HCT116 (cell line): ENCODE data around the gene CYB5RL.

Experiments
- CBX3 ChIP-seq: IDR thresholded peaks from 2 replicates; pipeline ENCODE4 v1.6.1; 2012; ENCODE audit warnings: low read depth
- CTCF ChIP-seq, 3 experiments: fragments of 200-600 bp in 1 of 3; sonication (generic) in 1 of 3; IDR thresholded peaks in 2 of 3; conservative IDR thresholded peaks in 1 of 3; 2 replicates each; pipeline ENCODE4 v1.5.1; 2012 to 2017; ENCODE audit warnings: low read depth in 2 of 3, low read length in 2 of 3, antibody characterized with exemption in 1 of 3, borderline replicate concordance in 1 of 3, control low read depth in 1 of 3, mild to moderate bottlenecking in 1 of 3, mixed read lengths in 1 of 3, mixed run types in 1 of 3, moderate library complexity in 1 of 3; ENCODE audit not compliant: insufficient read depth in 1 of 3
- EZH2 ChIP-seq: fragments of 200-600 bp; sonication (generic); IDR thresholded peaks from 2 replicates; pipeline ENCODE4 v1.6.1; 2017; ENCODE audit warnings: antibody characterized with exemption, mixed run types
- EZH2phosphoT487 ChIP-seq: fragments of 200-600 bp; IDR thresholded peaks from 2 replicates; pipeline ENCODE4 v1.6.1; 2018; ENCODE audit warnings: antibody characterized with exemption, borderline replicate concordance
- JUND ChIP-seq: IDR thresholded peaks from 2 replicates; pipeline ENCODE4 v1.6.1; 2012
- POLR2A ChIP-seq: IDR thresholded peaks from 2 replicates; pipeline ENCODE4 v1.7.0; 2011; ENCODE audit warnings: borderline replicate concordance; ENCODE audit not compliant: insufficient read depth, insufficient read length; ENCODE audit errors: extremely low read depth
- POLR2AphosphoS5 ChIP-seq: IDR thresholded peaks from 2 replicates; pipeline ENCODE4 v1.6.1; 2011; ENCODE audit warnings: mild to moderate bottlenecking, low read depth, low read length, moderate library complexity
- RAD21 ChIP-seq: IDR thresholded peaks from 2 replicates; pipeline ENCODE4 v1.6.1; 2012; ENCODE audit warnings: low read depth, mild to moderate bottlenecking
- SIN3A ChIP-seq: IDR thresholded peaks from 2 replicates; pipeline ENCODE4 v1.6.1; 2012; ENCODE audit warnings: low read depth
- SRF ChIP-seq: IDR thresholded peaks from 2 replicates; pipeline ENCODE4 v1.6.1; 2012; ENCODE audit warnings: low read depth
- ZFX ChIP-seq: fragments of 450-650 bp; IDR thresholded peaks from 2 replicates; pipeline ENCODE4 v1.6.1; 2017
- ZNF274 ChIP-seq: fragments of 200-500 bp; sonication (Bioruptor generic); IDR thresholded peaks from 2 replicates; pipeline ENCODE4 v1.6.1; 2014; ENCODE audit warnings: mild to moderate bottlenecking, low read depth, low read length, inconsistent platforms
- TF ChIP-seq, protein P1 (sequence below): IDR thresholded peaks from 2 replicates; pipeline ENCODE4 v1.6.1; 2012
- TF ChIP-seq, protein P2 (sequence below): IDR thresholded peaks from 2 replicates; pipeline ENCODE4 v1.6.1; 2012; ENCODE audit warnings: low read depth

DNA sequence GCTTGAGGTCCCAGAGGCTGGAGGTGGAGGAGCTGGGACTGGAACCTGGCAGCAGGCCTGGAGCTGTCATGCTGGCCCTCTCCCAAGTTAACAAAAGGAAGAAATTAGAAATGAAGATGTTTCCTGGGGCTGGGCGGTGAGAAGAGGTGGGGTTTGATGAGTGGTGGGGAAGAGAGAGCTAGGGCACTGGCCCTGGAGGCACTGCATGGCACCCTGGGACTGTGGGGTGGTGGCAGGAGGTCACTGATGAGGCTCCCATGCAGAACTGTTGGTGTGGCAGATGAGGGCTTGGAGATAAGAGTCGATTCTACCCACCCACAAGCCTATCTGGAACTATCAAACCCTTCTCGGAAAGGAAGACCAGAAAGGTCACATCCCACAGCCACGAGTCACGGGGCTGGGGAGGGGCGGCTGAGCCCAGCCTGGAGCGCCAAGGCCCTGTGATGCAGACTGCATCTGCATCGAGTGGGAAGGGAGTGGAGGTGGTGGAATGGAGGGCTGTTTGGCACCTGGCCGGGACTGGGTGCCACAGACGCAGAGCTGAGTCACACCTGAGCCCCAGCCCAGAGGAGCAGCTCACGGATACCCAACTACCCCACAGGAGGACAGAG is 29.6 kb upstream of the CYB5RL start:
- TF ChIP-seq JUND: no peak
- TF ChIP-seq RAD21: no peak
- no peak for TF ChIP-seq CTCF (IDR thresholded peaks at IDR 0.05 in 2 of 3, conservative IDR thresholded peaks at IDR 0.05 in 1 of 3; ENCODE audit: borderline replicate concordance in 1 of 3, insufficient read depth in 1 of 3, low read depth in 2 of 3, low read length in 2 of 3)
- no peak for TF ChIP-seq POLR2A
- TF ChIP-seq ZFX: no peak
- no peak for TF ChIP-seq SIN3A
- TF ChIP-seq POLR2AphosphoS5: no peak
- TF ChIP-seq, protein P1, sequence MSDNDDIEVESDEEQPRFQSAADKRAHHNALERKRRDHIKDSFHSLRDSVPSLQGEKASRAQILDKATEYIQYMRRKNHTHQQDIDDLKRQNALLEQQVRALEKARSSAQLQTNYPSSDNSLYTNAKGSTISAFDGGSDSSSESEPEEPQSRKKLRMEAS: no peak
- no peak for TF ChIP-seq SRF
- TF ChIP-seq EZH2phosphoT487: no peak
- TF ChIP-seq, protein P2, sequence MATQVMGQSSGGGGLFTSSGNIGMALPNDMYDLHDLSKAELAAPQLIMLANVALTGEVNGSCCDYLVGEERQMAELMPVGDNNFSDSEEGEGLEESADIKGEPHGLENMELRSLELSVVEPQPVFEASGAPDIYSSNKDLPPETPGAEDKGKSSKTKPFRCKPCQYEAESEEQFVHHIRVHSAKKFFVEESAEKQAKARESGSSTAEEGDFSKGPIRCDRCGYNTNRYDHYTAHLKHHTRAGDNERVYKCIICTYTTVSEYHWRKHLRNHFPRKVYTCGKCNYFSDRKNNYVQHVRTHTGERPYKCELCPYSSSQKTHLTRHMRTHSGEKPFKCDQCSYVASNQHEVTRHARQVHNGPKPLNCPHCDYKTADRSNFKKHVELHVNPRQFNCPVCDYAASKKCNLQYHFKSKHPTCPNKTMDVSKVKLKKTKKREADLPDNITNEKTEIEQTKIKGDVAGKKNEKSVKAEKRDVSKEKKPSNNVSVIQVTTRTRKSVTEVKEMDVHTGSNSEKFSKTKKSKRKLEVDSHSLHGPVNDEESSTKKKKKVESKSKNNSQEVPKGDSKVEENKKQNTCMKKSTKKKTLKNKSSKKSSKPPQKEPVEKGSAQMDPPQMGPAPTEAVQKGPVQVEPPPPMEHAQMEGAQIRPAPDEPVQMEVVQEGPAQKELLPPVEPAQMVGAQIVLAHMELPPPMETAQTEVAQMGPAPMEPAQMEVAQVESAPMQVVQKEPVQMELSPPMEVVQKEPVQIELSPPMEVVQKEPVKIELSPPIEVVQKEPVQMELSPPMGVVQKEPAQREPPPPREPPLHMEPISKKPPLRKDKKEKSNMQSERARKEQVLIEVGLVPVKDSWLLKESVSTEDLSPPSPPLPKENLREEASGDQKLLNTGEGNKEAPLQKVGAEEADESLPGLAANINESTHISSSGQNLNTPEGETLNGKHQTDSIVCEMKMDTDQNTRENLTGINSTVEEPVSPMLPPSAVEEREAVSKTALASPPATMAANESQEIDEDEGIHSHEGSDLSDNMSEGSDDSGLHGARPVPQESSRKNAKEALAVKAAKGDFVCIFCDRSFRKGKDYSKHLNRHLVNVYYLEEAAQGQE: no peak
- no peak for TF ChIP-seq ZNF274
- no peak for TF ChIP-seq CBX3
- no peak for TF ChIP-seq EZH2
